Amniotic epithelial cell (primary cell): ENCODE data around the gene ORAI3.

ENCODE experiments used
- DNase-seq: peaks from one replicate; pipeline ENCODE4 v3.0.0-alpha.2; 2010; ENCODE audit warnings: low read depth

Gene ORAI3

GRCh38 chr16:30924076-30924912, 24.6 kb upstream of the ORAI3 start:
- DNase-seq, result no peak

- no peak for DNase-seq
These were observed 23.8 kb upstream of the ORAI3 start for GRCh38 chr16:30924913-30925631.

GRCh38 chr16:30925632-30925987, 23.3 kb upstream of the ORAI3 start:
- no peak for DNase-seq

GRCh38 chr16:30925995-30926811, 22.7 kb upstream of the ORAI3 start:
- no peak for DNase-seq

- no peak for DNase-seq
These were observed 21.7 kb upstream of the ORAI3 start for GRCh38 chr16:30926937-30927788.

GRCh38 chr16:30927789-30928378, 21.0 kb upstream of the ORAI3 start:
- DNase-seq, result peak; percentile 37

- DNase-seq, result no peak
These were observed 20.5 kb upstream of the ORAI3 start for GRCh38 chr16:30928390-30928789.

GRCh38 chr16:30929167-30929566, 19.7 kb upstream of the ORAI3 start:
- no peak for DNase-seq

GRCh38 chr16:30930160-30930571, 18.7 kb upstream of the ORAI3 start:
- no peak for DNase-seq

GRCh38 chr16:30931068-30931650, 17.7 kb upstream of the ORAI3 start:
- DNase-seq, result no peak

- DNase-seq, result peak; percentile 62
These were observed 13.9 kb upstream of the ORAI3 start for GRCh38 chr16:30934827-30935557.

GRCh38 chr16:30937692-30938091, 11.2 kb upstream of the ORAI3 start:
- DNase-seq, result no peak

- peak; percentile 86 for DNase-seq
These were observed 9.3 kb upstream of the ORAI3 start for GRCh38 chr16:30939571-30939970.

- peak; percentile 62 for DNase-seq
These were observed 7.1 kb upstream of the ORAI3 start for GRCh38 chr16:30941600-30942425.

GRCh38 chr16:30942426-30942806, 6.5 kb upstream of the ORAI3 start:
- DNase-seq, result no peak

- no peak for DNase-seq
These were observed 4.5 kb upstream of the ORAI3 start for GRCh38 chr16:30944352-30944751.

- DNase-seq, result no peak
These were observed 2.0 kb upstream of the ORAI3 start for GRCh38 chr16:30946671-30947540.

GRCh38 chr16:30947541-30947858, 1.4 kb upstream of the ORAI3 start:
- no peak for DNase-seq
